HepG2 (cell line): ENCODE data around the gene SMIM29. TPM values are rescaled to one million over a fixed set of nuclear protein-coding genes. Genes with fewer than 3 reads are reported as not detected.
A peak's percentile ranks its signal among the peaks of the same experiment; 100 is the strongest.

Source experiments
- ATAC-seq: fragments of 200-7000 bp; cut with Tn5 transposase; 3 replicates; pipeline ENCODE4 v1.9.1; 2020; ENCODE audit warnings: mild to moderate bottlenecking, moderate library complexity
- BruUV-seq: library from RNA; stranded (reverse); fragments of 400-500 nt; replicated peaks from 2 replicates; lab custom pipeline; 2021; lab: Mats Ljungman, UMichigan
- CTCF ChIA-PET: fragments of 300-600 bp; formaldehyde crosslinking; extraction: SDS; loops from one replicate; lab custom pipeline; 2021; ENCODE audit warnings: low total read pairs, inconsistent platforms, low intra/inter-chr PET ratio; lab: Yijun Ruan, JAX
- POLR2A ChIA-PET: fragments of 350-600 bp; sonication (Branson Sonifier 250); formaldehyde crosslinking; loops from one replicate; lab custom pipeline; 2020; ENCODE audit warnings: antibody characterized with exemption, inconsistent platforms; lab: Yijun Ruan, JAX
- DNase-seq: peaks from one replicate; pipeline ENCODE4 v3.0.0-alpha.2; 2015; ENCODE audit warnings: low spot score
- FAIRE-seq: peaks from 3 replicates; lab custom pipeline; 2011; peaks lifted over from hg19 to GRCh38; lab: Jason Lieb, UNC
- H2AFZ ChIP-seq: one replicate; pipeline ENCODE4 v1.6.1; 2011; ENCODE audit warnings: low read length, inconsistent platforms
- H3K27ac ChIP-seq: fragments of 300-600 bp; 3 replicates; pipeline ENCODE4 v1.8.0; 2011; ENCODE audit warnings: mixed run types, mild to moderate bottlenecking, mixed read lengths, low read length, inconsistent platforms; ENCODE audit not compliant: insufficient read depth; ENCODE audit errors: extremely low read length
- H3K27me3 ChIP-seq, 2 experiments: fragments of 200-600 bp in 1 of 2; 2 replicates in 1 of 2; 3 replicates in 1 of 2; pipeline versions ENCODE4 v1.6.0 to v1.8.0; 2011; ENCODE audit warnings: low read length in 2 of 2, mild to moderate bottlenecking in 2 of 2, moderate library complexity in 2 of 2, inconsistent platforms in 1 of 2; ENCODE audit not compliant: insufficient read depth in 2 of 2, control insufficient read depth in 1 of 2
- H3K36me3 ChIP-seq, 2 experiments: fragments of 200-600 bp in 1 of 2; replicated peaks in 1 of 2; 2 replicates in 1 of 2; 3 replicates in 1 of 2; pipeline versions ENCODE4 v1.5.1 to v1.8.0; 2011; ENCODE audit warnings: low read length in 2 of 2, inconsistent platforms in 1 of 2; ENCODE audit not compliant: insufficient read depth in 2 of 2, control insufficient read depth in 1 of 2
- H3K4me1 ChIP-seq: 2 replicates; pipeline ENCODE4 v1.5.1; 2012; ENCODE audit warnings: low read length, inconsistent platforms; ENCODE audit not compliant: insufficient read depth
- H3K4me2 ChIP-seq: 2 replicates; pipeline ENCODE4 v1.6.0; 2011; ENCODE audit warnings: low read depth, low read length, inconsistent platforms
- H3K4me3 ChIP-seq, 3 experiments: fragments of 200-600 bp in 1 of 3; sonication (generic), shearing (Covaris generic) in 1 of 3; replicated peaks in 1 of 3; 2 replicates each; pipeline ENCODE4 v1.5.1; 2011 to 2016; ENCODE audit warnings: low read length in 3 of 3, inconsistent platforms in 2 of 3, low read depth in 2 of 3, mild to moderate bottlenecking in 2 of 3, control low read depth in 1 of 3, mixed read lengths in 1 of 3; ENCODE audit not compliant: insufficient read depth in 1 of 3
- H3K79me2 ChIP-seq: one replicate; pipeline ENCODE4 v1.6.1; 2011; ENCODE audit warnings: low read length, inconsistent platforms; ENCODE audit not compliant: insufficient read depth
- H3K9ac ChIP-seq: 2 replicates; pipeline ENCODE4 v1.6.0; 2011; ENCODE audit warnings: mild to moderate bottlenecking, low read depth, low read length, inconsistent platforms; ENCODE audit not compliant: insufficient read depth
- H3K9me3 ChIP-seq: 2 replicates; pipeline ENCODE4 v1.5.1; 2012; ENCODE audit warnings: mild to moderate bottlenecking, low read length
- H4K20me1 ChIP-seq: 2 replicates; pipeline ENCODE4 v1.6.0; 2011; ENCODE audit warnings: inconsistent platforms, mild to moderate bottlenecking, low read length, moderate library complexity; ENCODE audit not compliant: insufficient read depth
- ZNF281 ChIP-seq: sonication (generic); formaldehyde crosslinking; IDR thresholded peaks from 2 replicates; pipeline ENCODE4 v1.4.0; 2020; ENCODE audit warnings: missing genetic modification reagents, borderline replicate concordance
- ZNF335 ChIP-seq: sonication (generic); formaldehyde crosslinking; IDR thresholded peaks from 2 replicates; pipeline ENCODE4 v1.4.0; 2020; ENCODE audit warnings: missing genetic modification reagents
- WGBS: methylation state at CpG from one replicate; pipeline ENCODE4 v1.1.6; 2017; ENCODE audit warnings: low lambda C conversion rate; 5-methylcytosine and 5-hydroxymethylcytosine counted together
- in situ Hi-C: cut with HindIII; loops from 2 replicates; pipeline ENCODE4 v1.10.0; 2017; ENCODE audit warnings: low pct_unique_long_range_greater_than_20kb; ENCODE audit not compliant: extremely low pct_ligation_motif_present
- intact Hi-C: fragments of 100-400 bp; cut with micrococcal nuclease; formaldehyde crosslinking; loops from one replicate; pipeline ENCODE4 v1.10.0; 2022; ENCODE audit not compliant: unreplicated experiment
- polyA plus RNA-seq, 8 experiments: library from polyadenylated mRNA; depleted of rRNA in 3 of 8; stranded (reverse) in 7 of 8; unstranded in 1 of 8; fragments of >200 nt; fragmentation: Illumina TruSeq in 4 of 8; extraction: Trizol in 4 of 8; gene quantifications; 2 replicates each; pipeline versions ENCODE4 v1.2.1 to v1.2.3, GENCODE V29; 2011 to 2016; ENCODE audit warnings: low read depth in 4 of 8, missing spikeins in 1 of 8, mixed read lengths in 1 of 8; ENCODE audit not compliant: insufficient read depth in 1 of 8
- total RNA-seq, 5 experiments: library from RNA; depleted of rRNA; stranded (reverse); fragments of >200 nt; fragmentation: Illumina TruSeq; extraction: Trizol; gene quantifications; 2 replicates each; pipeline ENCODE4 v1.2.3, GENCODE V29; 2016; ENCODE audit warnings: low read depth in 1 of 5
- TF ChIP-seq, protein P1 (sequence below): sonication (generic); formaldehyde crosslinking; IDR thresholded peaks from 2 replicates; pipeline ENCODE4 v1.4.0; 2020; ENCODE audit warnings: missing genetic modification reagents

SMIM29 gene
- total and polyA plus RNA-seq, 2 of the 13 experiments (the other 11 are each of a cell fraction or from before 2014, with no cell fraction given) = 8.8 to 15.3 TPM

GRCh38 chr6:34237316-34237721 lies 11.5 kb downstream of the SMIM29 start:
- Histone ChIP-seq H2AFZ (no peak overlapping the region), H3K9me3 (no peaks in the 10 kb centered on the region), H3K79me2 (peaks cover 25% of the 10 kb centered on the region), H3K4me2 (peak overlapping the region; percentile 91), H3K27me3 (no peaks in the 10 kb centered on the region; a peak in 1 of 5 replicates), H3K36me3 (peaks cover 10 to 21% of the 10 kb centered on the region in 2 experiments; a peak in 4 of 5 replicates), H3K4me1 (peaks cover 37% of the 10 kb centered on the region), H4K20me1 (no peaks in the 10 kb centered on the region), H3K27ac (peak overlapping the region; percentile 65), H3K9ac (peak overlapping the region; percentile 88), H3K4me3 (peak overlapping the region; percentile 79 to 91 (median 86))
- DNase-seq (no peak), ATAC-seq (peak; percentile 41), FAIRE-seq (no peak)
- CTCF ChIA-PET = no interaction called here
- in situ Hi-C loops (loop anchor here (25.0 kb wide), 1 partner anchor 375 kb away; no protein-coding TSS in a partner anchor), intact Hi-C loops (loop anchor here (2.0 kb wide), 1 partner anchor 37 kb away; no protein-coding TSS in a partner anchor)
- TF ChIP-seq ZNF281 (CRISPR knock-in tag) (peak; percentile 39; the same call in 1 of the 2 replicates), ZNF335 (0 out of 2 replicates have a peak, but pooled peaks have one; percentile 0)
- TF ChIP-seq, protein P1, sequence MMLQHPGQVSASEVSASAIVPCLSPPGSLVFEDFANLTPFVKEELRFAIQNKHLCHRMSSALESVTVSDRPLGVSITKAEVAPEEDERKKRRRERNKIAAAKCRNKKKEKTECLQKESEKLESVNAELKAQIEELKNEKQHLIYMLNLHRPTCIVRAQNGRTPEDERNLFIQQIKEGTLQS (CRISPR knock-in tag) = no peak
- POLR2A ChIA-PET = interaction anchor here (0.8 to 1.7 kb wide), 8 partner anchors 10 to 189 kb away, joined by 3 to 24 read pairs (median 8); partner anchors contain the start of gene NUDT3
- BruUV-seq = no TSS peak
- WGBS = no CpG with 5 or more reads among the region's 78 CpGs
